ENCODE data around the gene EXOC1. TPM values are rescaled to one million over a fixed set of nuclear protein-coding genes. Genes with fewer than 3 reads are reported as not detected.

The EXOC1 gene
- total RNA-seq, 1 experiment from 2014 or later, result 21.2 TPM

- Histone ChIP-seq H3T11ph (ENCODE audit: low read length) (no peak overlapping the region), H3K23ac (ENCODE audit: insufficient read length, low read depth, low read length) (no peak overlapping the region), H3K4ac (ENCODE audit: low read depth, low read length) (no peak overlapping the region), H3K4me1 (ENCODE audit: insufficient read depth, low read length) (no peaks in the 10 kb centered on the region), H3K27me3 (ENCODE audit: insufficient read depth, low read length) (no peaks in the 10 kb centered on the region), H2BK5ac (ENCODE audit: insufficient read length, low read length) (no peak overlapping the region), H2BK12ac (ENCODE audit: insufficient read length, low read depth, low read length) (no peak overlapping the region), H3K79me1 (ENCODE audit: insufficient read depth, low read depth, low read length, poor library complexity, severe bottlenecking) (no peaks in the 10 kb centered on the region), H3K23me2 (ENCODE audit: insufficient read length, low read depth, low read length, poor library complexity, severe bottlenecking) (peaks cover 2% of the 10 kb centered on the region), H3K9me3 (ENCODE audit: control insufficient read depth, low read depth, low read length) (no peaks in the 10 kb centered on the region), H3K18ac (ENCODE audit: insufficient read length, low read depth, low read length) (no peak overlapping the region), H4K8ac (replicated peaks; ENCODE audit: insufficient read length, low read depth, low read length) (no peak overlapping the region), H2AK5ac (ENCODE audit: insufficient read length, low read length) (no peak overlapping the region), H2BK15ac (ENCODE audit: low read depth, low read length) (no peak overlapping the region), H2BK20ac (ENCODE audit: low read depth, low read length, poor library complexity, severe bottlenecking) (no peak overlapping the region), H3K79me2 (ENCODE audit: insufficient read depth, low read length) (no peaks in the 10 kb centered on the region), H2BK120ac (ENCODE audit: low read depth, low read length, poor library complexity, severe bottlenecking) (no peak overlapping the region), H3K9ac (ENCODE audit: extremely low read depth, insufficient read length, low read length) (no peak overlapping the region), H3K56ac (ENCODE audit: insufficient read length, low read depth, low read length) (no peak overlapping the region), H2AFZ (ENCODE audit: low read length) (no peak overlapping the region), H4K91ac (ENCODE audit: insufficient read length, low read depth, low read length) (no peak overlapping the region), H3K27ac (ENCODE audit: insufficient read length, low read depth, low read length) (no peak overlapping the region), H4K20me1 (ENCODE audit: control insufficient read depth, insufficient read depth, insufficient read length) (no peaks in the 10 kb centered on the region), H3K4me2 (ENCODE audit: insufficient read depth, insufficient read length, low read length) (no peak overlapping the region), H3K14ac (ENCODE audit: insufficient read depth, low read length) (no peak overlapping the region), H4K5ac (ENCODE audit: insufficient read length, low read depth, low read length) (no peak overlapping the region)
- peaks cover 0 to 2% of the 10 kb centered on the region in 2 experiments; a peak in 3 of 5 replicates for H3K9me3 Mint-ChIP-seq
- H3K27me3 Mint-ChIP-seq (ENCODE audit: low read depth), result no peaks in the 10 kb centered on the region; the same call in 1 of the 2 replicates
- H3K4me1 Mint-ChIP-seq, result peaks cover 0 to 3% of the 10 kb centered on the region in 2 experiments; a peak in 3 of 4 replicates
- DNase-seq, result no peak
- H3K4me3 Mint-ChIP-seq, result no peak overlapping the region
- no peak overlapping the region for H3K27ac Mint-ChIP-seq
- no peak for TF ChIP-seq CTCF (conservative IDR thresholded peaks at IDR 0.05)
- peaks cover 13 to 24% (median 19%) of the 10 kb centered on the region in 3 experiments for H3K36me3 Mint-ChIP-seq (ENCODE audit: insufficient read depth in 1 of 3, low read depth in 3 of 3)
These were observed 22.9 kb downstream of the EXOC1 start for GRCh38 chr4:55876387-55876786.
